ENCODE data around the gene RTEL1. TPM values are rescaled to one million over a fixed set of nuclear protein-coding genes. Genes with fewer than 3 reads are reported as not detected.
"Not testable (repeated sequence)": the region's sequence is repeated elsewhere in the genome, so short reads cannot be mapped to it uniquely, and the experiment has no call there.

Gene RTEL1
- total RNA-seq, 2 donors from 2014 or later, result 37.8 to 114 TPM

DNA sequence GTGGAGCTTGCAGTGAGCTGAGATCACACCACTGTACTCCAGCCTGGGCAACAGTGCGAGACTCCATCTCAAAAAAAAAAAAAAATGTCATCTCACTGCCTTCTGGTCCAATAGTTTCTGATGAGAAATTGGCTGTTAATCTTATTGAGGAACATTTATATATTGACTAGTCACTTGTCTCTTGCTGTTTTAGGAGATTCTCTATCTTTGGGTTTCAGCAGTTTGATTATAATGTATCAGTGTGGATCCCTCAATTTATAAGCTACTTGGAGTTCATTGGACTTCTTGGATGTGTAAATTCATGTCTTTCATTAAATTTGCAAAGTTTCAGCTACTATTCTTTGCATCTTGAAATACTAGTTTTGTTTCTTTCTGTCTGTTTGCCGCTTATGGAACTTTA is 60.9 kb downstream of the RTEL1 start:
- TF ChIP-seq, protein P1, sequence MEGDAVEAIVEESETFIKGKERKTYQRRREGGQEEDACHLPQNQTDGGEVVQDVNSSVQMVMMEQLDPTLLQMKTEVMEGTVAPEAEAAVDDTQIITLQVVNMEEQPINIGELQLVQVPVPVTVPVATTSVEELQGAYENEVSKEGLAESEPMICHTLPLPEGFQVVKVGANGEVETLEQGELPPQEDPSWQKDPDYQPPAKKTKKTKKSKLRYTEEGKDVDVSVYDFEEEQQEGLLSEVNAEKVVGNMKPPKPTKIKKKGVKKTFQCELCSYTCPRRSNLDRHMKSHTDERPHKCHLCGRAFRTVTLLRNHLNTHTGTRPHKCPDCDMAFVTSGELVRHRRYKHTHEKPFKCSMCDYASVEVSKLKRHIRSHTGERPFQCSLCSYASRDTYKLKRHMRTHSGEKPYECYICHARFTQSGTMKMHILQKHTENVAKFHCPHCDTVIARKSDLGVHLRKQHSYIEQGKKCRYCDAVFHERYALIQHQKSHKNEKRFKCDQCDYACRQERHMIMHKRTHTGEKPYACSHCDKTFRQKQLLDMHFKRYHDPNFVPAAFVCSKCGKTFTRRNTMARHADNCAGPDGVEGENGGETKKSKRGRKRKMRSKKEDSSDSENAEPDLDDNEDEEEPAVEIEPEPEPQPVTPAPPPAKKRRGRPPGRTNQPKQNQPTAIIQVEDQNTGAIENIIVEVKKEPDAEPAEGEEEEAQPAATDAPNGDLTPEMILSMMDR (IDR thresholded peaks at IDR 0.05), result no peak
- no peak overlapping the region for H3K27ac ChIP-seq
- peaks cover 16% of the 10 kb centered on the region for H3K9me3 ChIP-seq
- H3K4me3 ChIP-seq, result no peak overlapping the region
- H3K27me3 ChIP-seq (replicated peaks; ENCODE audit: insufficient read depth), result no peaks in the 10 kb centered on the region
- ATAC-seq (ENCODE audit: insufficient number of reproducible peaks, low FRiP score, low read depth) (no peak), DNase-seq (ENCODE audit: low spot score) (no peak)
- H3K4me1 ChIP-seq (ENCODE audit: control insufficient read depth in 1 of 2, low read depth in 2 of 2), result no peaks in the 10 kb centered on the region
- H3K36me3 ChIP-seq, result peaks cover 33% of the 10 kb centered on the region

DNA sequence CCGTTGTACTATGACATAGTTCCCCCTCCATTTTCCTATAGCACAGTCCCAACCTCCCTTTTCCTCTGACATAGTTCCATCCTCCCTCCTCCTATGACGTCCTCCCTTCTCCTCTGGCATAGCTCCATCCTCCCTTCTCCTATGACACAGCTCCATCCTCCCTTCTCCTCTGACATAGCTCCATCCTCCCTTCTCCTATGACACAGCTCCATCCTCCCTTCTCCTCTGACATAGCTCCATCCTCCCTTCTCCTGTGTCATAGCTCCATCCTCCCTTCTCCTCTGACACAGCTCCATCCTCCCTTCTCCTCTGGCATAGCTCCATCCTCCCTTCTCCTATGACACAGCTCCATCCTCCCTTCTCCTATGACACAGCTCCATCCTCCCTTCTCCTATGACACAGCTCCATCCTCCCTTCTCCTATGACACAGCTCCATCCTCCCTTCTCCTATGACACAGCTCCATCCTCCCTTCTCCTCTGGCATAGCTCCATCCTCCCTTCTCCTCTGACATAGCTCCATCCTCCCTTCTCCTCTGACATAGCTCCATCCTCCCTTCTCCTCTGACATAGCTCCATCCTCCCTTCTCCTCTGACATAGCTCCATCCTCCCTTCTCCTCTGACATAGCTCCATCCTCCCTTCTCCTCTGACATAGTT is 65.0 kb downstream of the RTEL1 start:
- ATAC-seq (ENCODE audit: insufficient number of reproducible peaks, low FRiP score, low read depth); DNase-seq (ENCODE audit: low spot score); H3K4me3 ChIP-seq; H3K27ac ChIP-seq; H3K4me1 ChIP-seq (ENCODE audit: control insufficient read depth in 1 of 2, low read depth in 2 of 2); H3K27me3 ChIP-seq (replicated peaks; ENCODE audit: insufficient read depth): not testable (repeated sequence)
- peaks cover 22% of the 10 kb centered on the region for H3K9me3 ChIP-seq
- H3K36me3 ChIP-seq, result peaks cover 16% of the 10 kb centered on the region

DNA sequence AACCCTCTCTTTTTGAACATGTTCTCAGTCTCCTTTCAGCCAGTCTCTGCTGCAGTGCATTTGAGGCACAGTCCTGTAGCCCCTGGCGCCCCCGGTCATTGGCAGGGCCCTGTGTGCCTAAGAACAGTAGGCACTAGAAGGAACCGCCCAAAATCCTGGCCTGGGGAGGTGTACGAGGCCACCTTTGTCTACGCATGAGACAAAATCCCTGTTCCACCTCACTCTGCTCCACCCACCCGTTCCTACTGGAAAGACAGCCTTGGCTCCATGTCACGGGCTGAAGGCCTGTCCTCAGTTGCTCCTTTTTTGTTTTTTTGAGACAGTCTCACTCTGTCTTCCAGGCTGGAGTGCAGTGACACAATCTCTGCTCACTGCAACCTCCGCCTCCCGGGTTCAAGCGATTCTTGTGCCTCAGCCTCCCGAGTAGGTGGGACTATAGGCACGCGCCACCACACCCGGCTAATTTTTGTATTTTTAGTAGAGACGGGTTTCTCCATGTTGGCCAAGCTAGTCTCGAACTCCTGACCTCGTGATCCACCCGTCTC is 72.1 kb downstream of the RTEL1 start:
- not testable (repeated sequence) for H3K4me3 ChIP-seq; ATAC-seq (ENCODE audit: insufficient number of reproducible peaks, low FRiP score, low read depth); H3K9me3 ChIP-seq; H3K27me3 ChIP-seq (replicated peaks; ENCODE audit: insufficient read depth); DNase-seq (ENCODE audit: low spot score); H3K27ac ChIP-seq; H3K4me1 ChIP-seq (ENCODE audit: control insufficient read depth in 1 of 2, low read depth in 2 of 2)
- peaks cover 20% of the 10 kb centered on the region for H3K36me3 ChIP-seq

DNA sequence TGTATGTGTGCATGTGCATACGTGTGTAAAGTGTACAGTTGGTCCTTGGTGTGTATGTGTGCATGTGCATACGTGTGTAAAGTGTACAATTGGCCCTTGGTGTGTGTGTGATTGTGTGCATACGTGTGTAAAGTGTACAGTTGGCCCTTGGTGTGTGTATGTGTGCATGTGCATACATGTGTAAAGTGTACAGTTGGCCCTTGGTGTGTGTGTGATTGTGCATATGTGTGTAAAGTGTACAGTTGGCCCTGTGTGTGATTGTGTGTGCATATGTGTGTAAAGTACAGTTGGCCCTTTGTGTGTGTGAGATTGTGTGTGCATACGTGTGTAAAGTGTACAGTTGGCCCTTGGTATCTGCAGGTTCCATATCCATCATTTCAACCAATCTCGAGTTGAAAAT is 73.3 kb downstream of the RTEL1 start:
- DNase-seq (ENCODE audit: low spot score) (no peak), ATAC-seq (ENCODE audit: insufficient number of reproducible peaks, low FRiP score, low read depth) (no peak)
- H3K4me3 ChIP-seq, result no peak overlapping the region
- no peaks in the 10 kb centered on the region for H3K9me3 ChIP-seq
- no peak overlapping the region for H3K27ac ChIP-seq
- TF ChIP-seq, protein P1 (IDR thresholded peaks at IDR 0.05), result no peak
- peaks cover 29% of the 10 kb centered on the region for H3K36me3 ChIP-seq
- H3K4me1 ChIP-seq (ENCODE audit: control insufficient read depth in 1 of 2, low read depth in 2 of 2), result no peaks in the 10 kb centered on the region
- H3K27me3 ChIP-seq (replicated peaks; ENCODE audit: insufficient read depth), result no peaks in the 10 kb centered on the region

DNA sequence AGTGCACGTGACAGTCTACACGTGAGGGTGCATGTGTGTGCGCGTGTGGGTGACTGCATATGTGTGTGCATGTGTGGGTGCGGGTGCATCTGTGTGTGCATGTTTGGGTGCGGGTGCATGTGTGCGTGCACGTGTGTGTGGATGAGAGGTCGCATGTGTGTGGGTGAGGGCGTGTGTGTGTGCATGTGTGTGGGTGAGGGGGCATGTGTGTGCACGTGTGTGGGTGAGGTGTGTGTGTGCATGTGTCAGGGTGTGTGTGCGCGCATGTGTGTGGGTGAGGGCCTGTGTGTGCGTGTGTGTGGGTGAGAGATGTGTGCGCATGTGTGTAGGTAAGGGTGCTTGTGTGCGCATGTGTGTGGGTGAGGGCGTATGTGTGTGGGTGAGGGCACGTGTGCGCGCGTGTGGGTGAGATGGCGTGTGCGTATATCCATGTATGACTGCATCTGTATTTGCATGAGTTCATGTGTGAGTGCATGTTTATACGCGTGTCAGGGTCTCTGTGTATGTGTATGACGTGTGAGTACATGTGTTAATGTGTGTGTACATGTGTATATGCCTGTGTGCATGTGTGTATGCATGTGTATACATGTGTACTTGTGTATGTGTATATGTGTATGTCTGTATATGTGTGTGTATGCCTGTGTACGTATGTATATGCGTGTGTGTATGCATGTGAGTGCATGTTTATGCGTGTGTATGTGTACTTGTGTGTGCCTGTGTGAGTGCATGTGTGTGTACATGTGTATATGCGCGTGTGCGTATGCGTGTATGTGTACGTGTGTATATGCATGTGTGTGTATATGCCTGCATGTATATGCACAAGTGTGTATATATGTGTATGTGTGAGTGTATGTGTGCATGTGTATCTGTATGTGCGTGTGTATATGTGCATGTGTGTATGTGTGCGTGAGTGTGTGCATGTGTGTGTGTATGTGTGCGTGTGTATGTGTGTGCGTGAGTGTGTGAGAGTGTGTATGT is 74.3 kb downstream of the RTEL1 start:
- peaks cover 29% of the 10 kb centered on the region for H3K36me3 ChIP-seq
- no peak overlapping the region for H3K4me3 ChIP-seq
- no peaks in the 10 kb centered on the region for H3K4me1 ChIP-seq (ENCODE audit: control insufficient read depth in 1 of 2, low read depth in 2 of 2)
- TF ChIP-seq, protein P1 (IDR thresholded peaks at IDR 0.05), result no peak
- ATAC-seq (ENCODE audit: insufficient number of reproducible peaks, low FRiP score, low read depth), result no peak
- DNase-seq (ENCODE audit: low spot score), result no peak
- H3K27ac ChIP-seq, result no peak overlapping the region
- no peaks in the 10 kb centered on the region for H3K27me3 ChIP-seq (replicated peaks; ENCODE audit: insufficient read depth)
- H3K9me3 ChIP-seq, result no peaks in the 10 kb centered on the region

DNA sequence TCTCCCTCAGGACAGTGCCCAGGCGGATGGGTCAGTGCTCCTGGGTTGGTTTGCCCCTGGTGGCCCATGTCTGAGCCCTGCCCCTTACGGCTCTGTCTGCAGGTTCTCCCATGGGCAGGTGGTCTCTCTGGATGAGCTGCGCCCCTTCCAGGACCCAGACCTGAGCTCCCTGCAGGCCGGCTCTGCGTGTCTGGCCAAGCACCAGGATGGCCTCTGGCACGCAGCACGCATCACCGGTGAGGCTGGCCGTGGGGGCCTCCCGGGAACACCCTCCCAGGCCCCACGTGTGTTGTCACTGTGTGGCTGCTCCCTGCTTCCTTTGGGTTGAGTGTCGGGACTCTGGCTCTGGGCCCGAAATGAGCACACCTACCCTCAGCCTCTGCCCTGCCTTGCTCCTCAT is 75.0 kb downstream of the RTEL1 start:
- no peak overlapping the region for H3K27ac ChIP-seq
- no peak for DNase-seq (ENCODE audit: low spot score)
- H3K4me3 ChIP-seq, result no peak overlapping the region
- no peaks in the 10 kb centered on the region for H3K9me3 ChIP-seq
- H3K36me3 ChIP-seq, result peaks cover 29% of the 10 kb centered on the region
- TF ChIP-seq, protein P1 (IDR thresholded peaks at IDR 0.05), result no peak
- H3K4me1 ChIP-seq (ENCODE audit: control insufficient read depth in 1 of 2, low read depth in 2 of 2), result peaks cover 0 to under 1% of the 10 kb centered on the region in 2 donors
- H3K27me3 ChIP-seq (replicated peaks; ENCODE audit: insufficient read depth), result no peaks in the 10 kb centered on the region
- no peak for ATAC-seq (ENCODE audit: insufficient number of reproducible peaks, low FRiP score, low read depth)

Data from thoracic aorta (tissue), 2 donors.